ENCODE results near the gene ROPN1L.

The ROPN1L gene

GRCh38 chr5:10448754-10449360 is 7.2 kb downstream of the ROPN1L start:
- TF ChIP-seq CTCF (IDR thresholded peaks at IDR 0.05) = no peak
- no peak for DNase-seq (ENCODE audit: low spot score)
- Histone ChIP-seq H3K27ac (no peak overlapping the region), H3K4me3 (no peak overlapping the region)

GRCh38 chr5:10451137-10451824 is 9.6 kb downstream of the ROPN1L start:
- no peak overlapping the region for H3K4me3 ChIP-seq
- no peak for TF ChIP-seq CTCF (IDR thresholded peaks at IDR 0.05)
- DNase-seq (ENCODE audit: low spot score) = no peak
- H3K27ac ChIP-seq = no peak overlapping the region

GRCh38 chr5:10452768-10453331 is 11.2 kb downstream of the ROPN1L start:
- TF ChIP-seq CTCF (IDR thresholded peaks at IDR 0.05) = peak; percentile 62
- Histone ChIP-seq H3K27ac (no peak overlapping the region), H3K4me3 (no peak overlapping the region)
- DNase-seq (ENCODE audit: low spot score) = no peak

GRCh38 chr5:10453545-10453944 is 11.9 kb downstream of the ROPN1L start:
- TF ChIP-seq CTCF (IDR thresholded peaks at IDR 0.05) = no peak
- Histone ChIP-seq H3K27ac (no peak overlapping the region), H3K4me3 (no peak overlapping the region)
- DNase-seq (ENCODE audit: low spot score) = no peak

GRCh38 chr5:10454591-10455276 is 13.1 kb downstream of the ROPN1L start:
- H3K27ac ChIP-seq = no peak overlapping the region
- TF ChIP-seq CTCF (IDR thresholded peaks at IDR 0.05) = no peak
- no peak overlapping the region for H3K4me3 ChIP-seq
- no peak for DNase-seq (ENCODE audit: low spot score)

- H3K27ac ChIP-seq = no peak overlapping the region
- TF ChIP-seq CTCF (IDR thresholded peaks at IDR 0.05) = no peak
- no peak for DNase-seq (ENCODE audit: low spot score)
- no peak overlapping the region for H3K4me3 ChIP-seq
Measured at GRCh38 chr5:10455277-10455670, 13.6 kb downstream of the ROPN1L start.
